K562 (cell line): ENCODE results near the gene LAG3. TPM values are rescaled to one million over a fixed set of nuclear protein-coding genes. Genes with fewer than 3 reads are reported as not detected.

Source experiments
- ETS2 ChIP-seq: IDR thresholded peaks from 2 replicates; pipeline ENCODE4 v1.6.1; 2016; ENCODE audit warnings: borderline replicate concordance, missing genetic modification characterization, mild to moderate bottlenecking, moderate library complexity, missing compliant biosample characterization; ENCODE audit not compliant: poor library complexity, severe bottlenecking
- GTF2E2 ChIP-seq: fragments of 200-800 bp; sonication (Bioruptor generic); IDR thresholded peaks from 2 replicates; pipeline ENCODE4 v1.6.1; 2016; ENCODE audit warnings: missing genetic modification characterization, missing compliant biosample characterization
- HDGF ChIP-seq: fragments of 450-650 bp; IDR thresholded peaks from 2 replicates; pipeline ENCODE4 v1.6.1; 2016
- KDM5B ChIP-seq: fragments of 200-600 bp; sonication (generic); IDR thresholded peaks from 2 replicates; pipeline ENCODE4 v1.6.1; 2012; ENCODE audit warnings: low read depth, mild to moderate bottlenecking, moderate library complexity, low read length, control low read depth, inconsistent platforms; ENCODE audit not compliant: insufficient replicate concordance
- NFRKB ChIP-seq: fragments of 450-650 bp; IDR thresholded peaks from 2 replicates; pipeline ENCODE4 v1.6.1; 2016; ENCODE audit warnings: low read depth
- NR1H2 ChIP-seq: sonication (generic); formaldehyde crosslinking; IDR thresholded peaks from 2 replicates; pipeline ENCODE4 v1.4.0; 2020; ENCODE audit warnings: mild to moderate bottlenecking, missing genetic modification reagents
- NR2C2 ChIP-seq, 2 experiments: fragments of 200-800 bp in 1 of 2; sonication (Bioruptor generic) in 1 of 2; sonication (generic) in 1 of 2; formaldehyde crosslinking in 1 of 2; IDR thresholded peaks; 2 replicates each; pipeline versions ENCODE4 v1.6.1 to v1.8.0; 2016 to 2022; ENCODE audit warnings: mild to moderate bottlenecking in 1 of 2, missing compliant biosample characterization in 1 of 2, missing genetic modification characterization in 1 of 2, missing genetic modification reagents in 1 of 2
- NR2F6 ChIP-seq: fragments of 450-650 bp; formaldehyde crosslinking; IDR thresholded peaks from 2 replicates; pipeline ENCODE4 v1.4.0; 2020; ENCODE audit warnings: mild to moderate bottlenecking
- POLR2AphosphoS2 ChIP-seq: IDR thresholded peaks from 2 replicates; pipeline ENCODE4 v1.6.1; 2012; ENCODE audit warnings: low read length, improper control_type of control experiment
- SIN3A ChIP-seq, 2 experiments: fragments of 150-350 bp in 1 of 2; IDR thresholded peaks; 2 replicates each; pipeline ENCODE4 v1.6.1; 2011 to 2016; ENCODE audit warnings: borderline replicate concordance in 2 of 2, low read depth in 2 of 2, low read length in 2 of 2, mild to moderate bottlenecking in 2 of 2, moderate library complexity in 2 of 2; ENCODE audit not compliant: control insufficient read depth in 1 of 2
- SRSF7 ChIP-seq: fragments of 200-400 bp; formaldehyde crosslinking; optimal IDR thresholded peaks from 2 replicates; pipeline ENCODE3; 2017; ENCODE audit warnings: mild to moderate bottlenecking, low read depth, low read length
- STAT5A ChIP-seq: IDR thresholded peaks from 2 replicates; pipeline ENCODE4 v1.6.1; 2012; ENCODE audit warnings: low read length, inconsistent platforms, borderline replicate concordance
- polyA plus RNA-seq, 8 experiments: library from polyadenylated mRNA; depleted of rRNA in 4 of 8; stranded (reverse) in 5 of 8; unstranded in 3 of 8; fragments of >200 nt; fragmentation: Nextera tagmentation in 2 of 8; fragmentation: Illumina TruSeq in 1 of 8; extraction: Ambion mirVana in 2 of 8; extraction: Trizol in 1 of 8; gene quantifications; 2 replicates each; pipeline versions ENCODE4 v1.2.1 to v1.2.3, GENCODE V29; 2011 to 2014; ENCODE audit warnings: inconsistent platforms in 1 of 8, missing spikeins in 1 of 8
- total RNA-seq, 7 experiments: library from RNA; depleted of rRNA in 6 of 7; stranded (reverse); fragments of >200 nt in 6 of 7; fragmentation: Illumina TruSeq in 2 of 7; extraction: Trizol in 2 of 7; gene quantifications; 2 replicates each; pipeline versions ENCODE4 v1.2.1 to v1.2.3, GENCODE V29; 2011 to 2021; ENCODE audit warnings: low replicate concordance in 1 of 7
- TF ChIP-seq, protein P1 (sequence below): fragments of 250-450 bp; sonication (Bioruptor Pico); IDR thresholded peaks from 2 replicates; pipeline ENCODE4 v1.4.0; 2020
- TF ChIP-seq, protein P2 (sequence below): IDR thresholded peaks from 2 replicates; pipeline ENCODE4 v1.6.1; 2014; ENCODE audit warnings: antibody characterized with exemption
- TF ChIP-seq, protein P3 (sequence below): fragments of 450-650 bp; formaldehyde crosslinking; IDR thresholded peaks from 2 replicates; pipeline ENCODE4 v1.4.0; 2020; ENCODE audit warnings: mild to moderate bottlenecking, moderate library complexity
- TF ChIP-seq, protein P4 (sequence below): fragments of 250-450 bp; sonication (Bioruptor Pico); IDR thresholded peaks from 2 replicates; pipeline ENCODE4 v1.4.0; 2020

The LAG3 gene
- total and polyA plus RNA-seq, 9 of the 15 experiments (the other 6 are each of a cell fraction or from before 2014, with no cell fraction given) = 0.07 to 0.66 (median 0.09) TPM; not detected in 1

DNA sequence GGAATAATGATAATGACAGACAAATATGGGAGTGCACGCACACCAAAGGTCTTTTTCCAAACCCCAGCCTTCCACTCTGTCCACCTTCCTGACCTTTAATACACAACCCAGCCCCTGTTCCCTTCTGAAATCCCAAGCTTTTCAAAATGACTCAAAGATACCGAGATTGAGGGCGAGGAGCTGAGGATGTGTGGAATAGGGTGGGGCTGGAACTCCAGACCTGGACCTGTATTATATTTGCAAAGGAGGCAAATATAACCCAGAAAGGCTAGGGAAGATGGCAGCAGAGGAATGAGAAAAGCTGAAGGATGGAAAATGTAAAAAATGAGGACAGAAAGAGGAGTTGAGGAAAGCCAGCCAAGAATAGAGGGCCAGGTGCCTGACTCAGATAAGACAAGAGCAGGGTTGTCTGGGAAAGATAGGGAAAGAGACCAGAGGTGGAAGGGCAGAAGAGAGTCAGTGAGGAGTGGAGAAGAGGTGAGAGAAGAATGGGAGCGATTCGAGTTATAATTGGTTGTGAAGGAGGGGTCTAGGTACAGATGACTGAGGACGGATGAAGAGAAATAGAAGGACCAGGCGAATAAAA, 7.2 kb upstream of the LAG3 start (continued):
- TF ChIP-seq ETS2 (tag) (no peak), SIN3A (IDR thresholded peaks at IDR 0.05; ENCODE audit: borderline replicate concordance in 2 of 2, control insufficient read depth in 1 of 2, low read depth in 2 of 2, low read length in 2 of 2) (no peak), KDM5B (no peak), NR2C2 (CRISPR knock-in tag; IDR thresholded peaks at IDR 0.05) (no peak), NR2C2 (tag; IDR thresholded peaks at IDR 0.05) (peak; percentile 43; the same call in 1 of the 2 replicates), GTF2E2 (tag) (no peak), HDGF (no peak), POLR2AphosphoS2 (no peak), NR1H2 (no peak), NFRKB (peak; percentile 21; the same call in 1 of the 2 replicates), STAT5A (peak; percentile 78; the same call in 1 of the 2 replicates), SRSF7 (no peak), NR2F6 (CRISPR knock-in tag) (no peak)
- TF ChIP-seq, protein P1, sequence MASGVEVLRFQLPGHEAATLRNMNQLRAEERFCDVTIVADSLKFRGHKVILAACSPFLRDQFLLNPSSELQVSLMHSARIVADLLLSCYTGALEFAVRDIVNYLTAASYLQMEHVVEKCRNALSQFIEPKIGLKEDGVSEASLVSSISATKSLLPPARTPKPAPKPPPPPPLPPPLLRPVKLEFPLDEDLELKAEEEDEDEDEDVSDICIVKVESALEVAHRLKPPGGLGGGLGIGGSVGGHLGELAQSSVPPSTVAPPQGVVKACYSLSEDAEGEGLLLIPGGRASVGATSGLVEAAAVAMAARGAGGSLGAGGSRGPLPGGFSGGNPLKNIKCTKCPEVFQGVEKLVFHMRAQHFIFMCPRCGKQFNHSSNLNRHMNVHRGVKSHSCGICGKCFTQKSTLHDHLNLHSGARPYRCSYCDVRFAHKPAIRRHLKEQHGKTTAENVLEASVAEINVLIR (CRISPR knock-in tag) = no peak
- TF ChIP-seq, protein P2, sequence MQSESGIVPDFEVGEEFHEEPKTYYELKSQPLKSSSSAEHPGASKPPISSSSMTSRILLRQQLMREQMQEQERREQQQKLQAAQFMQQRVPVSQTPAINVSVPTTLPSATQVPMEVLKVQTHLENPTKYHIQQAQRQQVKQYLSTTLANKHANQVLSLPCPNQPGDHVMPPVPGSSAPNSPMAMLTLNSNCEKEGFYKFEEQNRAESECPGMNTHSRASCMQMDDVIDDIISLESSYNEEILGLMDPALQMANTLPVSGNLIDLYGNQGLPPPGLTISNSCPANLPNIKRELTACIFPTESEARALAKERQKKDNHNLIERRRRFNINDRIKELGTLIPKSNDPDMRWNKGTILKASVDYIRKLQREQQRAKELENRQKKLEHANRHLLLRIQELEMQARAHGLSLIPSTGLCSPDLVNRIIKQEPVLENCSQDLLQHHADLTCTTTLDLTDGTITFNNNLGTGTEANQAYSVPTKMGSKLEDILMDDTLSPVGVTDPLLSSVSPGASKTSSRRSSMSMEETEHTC = no peak
- TF ChIP-seq, protein P3, sequence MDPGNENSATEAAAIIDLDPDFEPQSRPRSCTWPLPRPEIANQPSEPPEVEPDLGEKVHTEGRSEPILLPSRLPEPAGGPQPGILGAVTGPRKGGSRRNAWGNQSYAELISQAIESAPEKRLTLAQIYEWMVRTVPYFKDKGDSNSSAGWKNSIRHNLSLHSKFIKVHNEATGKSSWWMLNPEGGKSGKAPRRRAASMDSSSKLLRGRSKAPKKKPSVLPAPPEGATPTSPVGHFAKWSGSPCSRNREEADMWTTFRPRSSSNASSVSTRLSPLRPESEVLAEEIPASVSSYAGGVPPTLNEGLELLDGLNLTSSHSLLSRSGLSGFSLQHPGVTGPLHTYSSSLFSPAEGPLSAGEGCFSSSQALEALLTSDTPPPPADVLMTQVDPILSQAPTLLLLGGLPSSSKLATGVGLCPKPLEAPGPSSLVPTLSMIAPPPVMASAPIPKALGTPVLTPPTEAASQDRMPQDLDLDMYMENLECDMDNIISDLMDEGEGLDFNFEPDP (CRISPR knock-in tag) = no peak
- TF ChIP-seq, protein P4, sequence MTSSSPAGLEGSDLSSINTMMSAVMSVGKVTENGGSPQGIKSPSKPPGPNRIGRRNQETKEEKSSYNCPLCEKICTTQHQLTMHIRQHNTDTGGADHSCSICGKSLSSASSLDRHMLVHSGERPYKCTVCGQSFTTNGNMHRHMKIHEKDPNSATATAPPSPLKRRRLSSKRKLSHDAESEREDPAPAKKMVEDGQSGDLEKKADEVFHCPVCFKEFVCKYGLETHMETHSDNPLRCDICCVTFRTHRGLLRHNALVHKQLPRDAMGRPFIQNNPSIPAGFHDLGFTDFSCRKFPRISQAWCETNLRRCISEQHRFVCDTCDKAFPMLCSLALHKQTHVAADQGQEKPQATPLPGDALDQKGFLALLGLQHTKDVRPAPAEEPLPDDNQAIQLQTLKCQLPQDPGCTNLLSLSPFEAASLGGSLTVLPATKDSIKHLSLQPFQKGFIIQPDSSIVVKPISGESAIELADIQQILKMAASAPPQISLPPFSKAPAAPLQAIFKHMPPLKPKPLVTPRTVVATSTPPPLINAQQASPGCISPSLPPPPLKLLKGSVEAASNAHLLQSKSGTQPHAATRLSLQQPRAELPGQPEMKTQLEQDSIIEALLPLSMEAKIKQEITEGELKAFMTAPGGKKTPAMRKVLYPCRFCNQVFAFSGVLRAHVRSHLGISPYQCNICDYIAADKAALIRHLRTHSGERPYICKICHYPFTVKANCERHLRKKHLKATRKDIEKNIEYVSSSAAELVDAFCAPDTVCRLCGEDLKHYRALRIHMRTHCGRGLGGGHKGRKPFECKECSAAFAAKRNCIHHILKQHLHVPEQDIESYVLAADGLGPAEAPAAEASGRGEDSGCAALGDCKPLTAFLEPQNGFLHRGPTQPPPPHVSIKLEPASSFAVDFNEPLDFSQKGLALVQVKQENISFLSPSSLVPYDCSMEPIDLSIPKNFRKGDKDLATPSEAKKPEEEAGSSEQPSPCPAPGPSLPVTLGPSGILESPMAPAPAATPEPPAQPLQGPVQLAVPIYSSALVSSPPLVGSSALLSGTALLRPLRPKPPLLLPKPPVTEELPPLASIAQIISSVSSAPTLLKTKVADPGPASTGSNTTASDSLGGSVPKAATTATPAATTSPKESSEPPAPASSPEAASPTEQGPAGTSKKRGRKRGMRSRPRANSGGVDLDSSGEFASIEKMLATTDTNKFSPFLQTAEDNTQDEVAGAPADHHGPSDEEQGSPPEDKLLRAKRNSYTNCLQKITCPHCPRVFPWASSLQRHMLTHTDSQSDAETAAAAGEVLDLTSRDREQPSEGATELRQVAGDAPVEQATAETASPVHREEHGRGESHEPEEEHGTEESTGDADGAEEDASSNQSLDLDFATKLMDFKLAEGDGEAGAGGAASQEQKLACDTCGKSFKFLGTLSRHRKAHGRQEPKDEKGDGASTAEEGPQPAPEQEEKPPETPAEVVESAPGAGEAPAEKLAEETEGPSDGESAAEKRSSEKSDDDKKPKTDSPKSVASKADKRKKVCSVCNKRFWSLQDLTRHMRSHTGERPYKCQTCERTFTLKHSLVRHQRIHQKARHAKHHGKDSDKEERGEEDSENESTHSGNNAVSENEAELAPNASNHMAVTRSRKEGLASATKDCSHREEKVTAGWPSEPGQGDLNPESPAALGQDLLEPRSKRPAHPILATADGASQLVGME (CRISPR knock-in tag) = no peak
